Measurements from ENCODE around the gene C4orf36.

C4orf36 gene

GRCh38 chr4:86857341-86858052 is 34.7 kb downstream of the C4orf36 start:
- DNase-seq (ENCODE audit: low read depth): no peak

- DNase-seq (ENCODE audit: low read depth): no peak
Observed at GRCh38 chr4:86856896-86857295, 35.3 kb downstream of the C4orf36 start.

- no peak for DNase-seq (ENCODE audit: low read depth)
Observed at GRCh38 chr4:86855572-86855971, 36.6 kb downstream of the C4orf36 start.

GRCh38 chr4:86853209-86853608 is 39.0 kb downstream of the C4orf36 start:
- no peak for DNase-seq (ENCODE audit: low read depth)

GRCh38 chr4:86848732-86849619 is 43.2 kb downstream of the C4orf36 start, which contains the start of gene SLC10A6:
TSS of gene SLC10A6 (minus strand) at chr4:86849384. CDS start at chr4:86849115, 269 bp downstream.
- DNase-seq (ENCODE audit: low read depth): no peak

- DNase-seq (ENCODE audit: low read depth): no peak
Observed at GRCh38 chr4:86848136-86848535, 44.1 kb downstream of the C4orf36 start.

GRCh38 chr4:86847571-86847970 is 44.7 kb downstream of the C4orf36 start:
- no peak for DNase-seq (ENCODE audit: low read depth)

GRCh38 chr4:86846921-86847320 is 45.3 kb downstream of the C4orf36 start:
- no peak for DNase-seq (ENCODE audit: low read depth)

GRCh38 chr4:86845593-86845992 is 46.6 kb downstream of the C4orf36 start:
- DNase-seq (ENCODE audit: low read depth): no peak

- no peak for DNase-seq (ENCODE audit: low read depth)
Observed at GRCh38 chr4:86841309-86841708, 50.9 kb downstream of the C4orf36 start.

- DNase-seq (ENCODE audit: low read depth): no peak
Observed at GRCh38 chr4:86840858-86841257, 51.4 kb downstream of the C4orf36 start.

GRCh38 chr4:86837691-86838503 is 54.3 kb downstream of the C4orf36 start:
- DNase-seq (ENCODE audit: low read depth): no peak

GRCh38 chr4:86835677-86836076 is 56.5 kb downstream of the C4orf36 start:
- DNase-seq (ENCODE audit: low read depth): no peak

- peak; percentile 58 for DNase-seq (ENCODE audit: low read depth)
Observed at GRCh38 chr4:86834901-86835300, 57.3 kb downstream of the C4orf36 start.

GRCh38 chr4:86833615-86834014 is 58.6 kb downstream of the C4orf36 start:
- no peak for DNase-seq (ENCODE audit: low read depth)

- peak; percentile 79 for DNase-seq (ENCODE audit: low read depth)
Observed at GRCh38 chr4:86831262-86832130, 60.7 kb downstream of the C4orf36 start.

Measured in HS-27A (cell line).